NCI-H2196 (cell line): ENCODE results near the gene PCDHB1.

Source experiments
- DNase-seq: peaks from one replicate; lab custom pipeline; 2025; ENCODE audit not compliant: unreplicated experiment; lab: John Stamatoyannopoulos, UW

Gene PCDHB1

GRCh38 chr5:141050622-141051520 lies at the start of gene PCDHB1:
Gene PCDHB1 (plus strand): TSS chr5:141051374. CDS start chr5:141051471, 97 bp downstream.
- peak; percentile 51 for DNase-seq

- peak; percentile 66 for DNase-seq
Observed at GRCh38 chr5:141001446-141001843, 49.7 kb upstream of the PCDHB1 start.

- peak; percentile 66 for DNase-seq
Observed at GRCh38 chr5:141001844-141002604, 49.1 kb upstream of the PCDHB1 start.

- no peak for DNase-seq
Observed at GRCh38 chr5:141002605-141002965, 48.6 kb upstream of the PCDHB1 start.

GRCh38 chr5:141003031-141003430 lies 48.1 kb upstream of the PCDHB1 start:
- no peak for DNase-seq

GRCh38 chr5:141003791-141004611 lies 47.2 kb upstream of the PCDHB1 start:
- peak; percentile 84 for DNase-seq

GRCh38 chr5:141007791-141008190 lies 43.4 kb upstream of the PCDHB1 start:
- no peak for DNase-seq

- DNase-seq, result no peak
Observed at GRCh38 chr5:141010047-141010793, 41.0 kb upstream of the PCDHB1 start.

- DNase-seq, result no peak
Observed at GRCh38 chr5:141017943-141018342, 33.2 kb upstream of the PCDHB1 start.

GRCh38 chr5:141022384-141022783 lies 28.8 kb upstream of the PCDHB1 start:
- no peak for DNase-seq

GRCh38 chr5:141031006-141031405 lies 20.2 kb upstream of the PCDHB1 start:
- no peak for DNase-seq

GRCh38 chr5:141032626-141033025 lies 18.5 kb upstream of the PCDHB1 start:
- no peak for DNase-seq

- no peak for DNase-seq
Observed at GRCh38 chr5:141039061-141039460, 12.1 kb upstream of the PCDHB1 start.

- DNase-seq, result peak; percentile 39
Observed at GRCh38 chr5:141039517-141039916, 11.7 kb upstream of the PCDHB1 start.

- peak; percentile 86 for DNase-seq
Observed at GRCh38 chr5:141040093-141040770, 10.9 kb upstream of the PCDHB1 start.

- DNase-seq, result peak; percentile 98
Observed at GRCh38 chr5:141040771-141041426, 10.3 kb upstream of the PCDHB1 start.

- DNase-seq, result no peak
Observed at GRCh38 chr5:141041427-141041785, 9.8 kb upstream of the PCDHB1 start.

GRCh38 chr5:141042555-141042954 lies 8.6 kb upstream of the PCDHB1 start:
- DNase-seq, result no peak

- peak; percentile 51 for DNase-seq
Observed at GRCh38 chr5:141051521-141051866, 320 bp downstream of the PCDHB1 start.

- DNase-seq, result no peak
Observed at GRCh38 chr5:141077826-141078225, 26.7 kb downstream of the PCDHB1 start.
